D721Med (cell line): ENCODE results near the gene UBE3C.

Experiments
- DNase-seq: peaks from one replicate; pipeline ENCODE4 v3.0.0; 2011; ENCODE audit warnings: low spot score; ENCODE audit not compliant: insufficient read length
- FAIRE-seq: peaks from 2 replicates; lab custom pipeline; 2011; peaks lifted over from hg19 to GRCh38; lab: Jason Lieb, UNC
- CTCF ChIP-seq: IDR thresholded peaks from 2 replicates; pipeline ENCODE4 v1.5.1; 2012; ENCODE audit warnings: mild to moderate bottlenecking, control low read depth; ENCODE audit not compliant: insufficient read depth; ENCODE audit errors: missing control alignments

Gene UBE3C

GRCh38 chr7:157219154-157219553 is 80.4 kb downstream of the UBE3C start:
- no peak for FAIRE-seq

GRCh38 chr7:157220916-157221569 is 82.3 kb downstream of the UBE3C start:
- DNase-seq, result no peak
- FAIRE-seq, result no peak
- no peak for TF ChIP-seq CTCF

More at GRCh38 chr7:157219154-157219553, 80.4 kb downstream of the UBE3C start:
- DNase-seq, result no peak
- TF ChIP-seq CTCF, result no peak

GRCh38 chr7:157222687-157223086 is 84.0 kb downstream of the UBE3C start:
- DNase-seq (no peak), FAIRE-seq (no peak)
- TF ChIP-seq CTCF, result no peak

- no peak for DNase-seq
- peak; percentile 32 for TF ChIP-seq CTCF
- no peak for FAIRE-seq
These were observed 85.9 kb downstream of the UBE3C start for GRCh38 chr7:157224627-157225026.

GRCh38 chr7:157228864-157229422 is 90.2 kb downstream of the UBE3C start:
- no peak for FAIRE-seq
- peak; percentile 48 for TF ChIP-seq CTCF
- DNase-seq, result no peak

GRCh38 chr7:157233677-157234076 is 95.0 kb downstream of the UBE3C start:
- no peak for FAIRE-seq
- DNase-seq, result no peak
- TF ChIP-seq CTCF, result no peak

- no peak for TF ChIP-seq CTCF
- DNase-seq, result no peak
- FAIRE-seq, result peak; percentile 44
These were observed 95.5 kb downstream of the UBE3C start for GRCh38 chr7:157234271-157234670.
